Measurements from ENCODE around the gene TET2. TPM values are rescaled to one million over a fixed set of nuclear protein-coding genes. Genes with fewer than 3 reads are reported as not detected.

Gene TET2
- total RNA-seq, 2 experiments from 2014 or later: 0.19 TPM; not detected in 1

DNA sequence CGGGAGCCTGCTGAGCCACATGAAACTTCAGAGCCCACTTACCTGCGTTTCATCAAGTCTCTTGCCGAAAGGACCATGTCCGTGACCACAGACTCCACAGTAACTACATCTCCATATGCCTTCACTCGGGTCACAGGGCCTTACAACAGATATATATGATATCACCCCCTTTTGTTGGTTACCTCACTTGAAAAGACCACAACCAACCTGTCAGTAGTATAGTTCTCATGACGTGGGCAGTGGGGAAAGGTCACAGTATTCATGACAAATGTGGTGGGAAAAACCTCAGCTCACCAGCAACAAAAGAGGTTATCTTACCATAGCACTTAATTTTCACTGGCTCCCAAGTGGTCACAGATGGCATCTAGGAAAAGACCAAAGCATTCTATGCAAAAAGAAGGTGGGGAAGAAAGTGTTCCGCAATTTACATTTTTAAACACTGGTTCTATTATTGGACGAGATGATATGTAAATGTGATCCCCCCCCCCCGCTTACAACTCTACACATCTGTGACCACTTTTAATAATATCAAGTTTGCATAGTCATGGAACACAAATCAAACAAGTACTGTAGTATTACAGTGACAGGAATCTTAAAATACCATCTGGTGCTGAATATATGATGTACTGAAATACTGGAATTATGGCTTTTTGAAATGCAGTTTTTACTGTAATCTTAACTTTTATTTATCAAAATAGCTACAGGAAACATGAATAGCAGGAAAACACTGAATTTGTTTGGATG, 129.9 kb downstream of the TET2 start:
- ChIA-PET CTCF (ENCODE audit: unreplicated experiment) (no interaction called here), POLR2A (interaction anchor here (1.0 kb wide), 1 partner anchor 23 kb away, joined by 3 read pairs; no protein-coding TSS in a partner anchor)
- Histone ChIP-seq H3K4me2 (ENCODE audit: low read length) (no peak overlapping the region), H3K4me3 (ENCODE audit: low read depth, low read length, poor library complexity, severe bottlenecking) (no peak overlapping the region), H4K20me1 (ENCODE audit: insufficient read depth, low read length) (no peaks in the 10 kb centered on the region), H2AFZ (ENCODE audit: low read length) (no peak overlapping the region), H3K27ac (ENCODE audit: low read depth, low read length, poor library complexity, severe bottlenecking) (no peak overlapping the region), H3K9me2 (ENCODE audit: insufficient read depth, low read length) (no peaks in the 10 kb centered on the region), H3K4me1 (ENCODE audit: insufficient read depth, low read length, poor library complexity, severe bottlenecking) (no peaks in the 10 kb centered on the region), H3K79me2 (ENCODE audit: insufficient read depth, low read depth, low read length) (no peaks in the 10 kb centered on the region), H3K9me3 (ENCODE audit: low read length) (no peaks in the 10 kb centered on the region), H3K36me3 (ENCODE audit: insufficient read depth, low read length) (no peaks in the 10 kb centered on the region)
- intact Hi-C loops (cut with micrococcal nuclease; ENCODE audit: unreplicated experiment): no loop called here
- BruUV-seq (replicated peaks): no TSS peak
- no peak for TF ChIP-seq EZH2phosphoT487 (IDR thresholded peaks at IDR 0.05; ENCODE audit: borderline replicate concordance, low read depth, low read length)
- TF ChIP-seq, protein P1, sequence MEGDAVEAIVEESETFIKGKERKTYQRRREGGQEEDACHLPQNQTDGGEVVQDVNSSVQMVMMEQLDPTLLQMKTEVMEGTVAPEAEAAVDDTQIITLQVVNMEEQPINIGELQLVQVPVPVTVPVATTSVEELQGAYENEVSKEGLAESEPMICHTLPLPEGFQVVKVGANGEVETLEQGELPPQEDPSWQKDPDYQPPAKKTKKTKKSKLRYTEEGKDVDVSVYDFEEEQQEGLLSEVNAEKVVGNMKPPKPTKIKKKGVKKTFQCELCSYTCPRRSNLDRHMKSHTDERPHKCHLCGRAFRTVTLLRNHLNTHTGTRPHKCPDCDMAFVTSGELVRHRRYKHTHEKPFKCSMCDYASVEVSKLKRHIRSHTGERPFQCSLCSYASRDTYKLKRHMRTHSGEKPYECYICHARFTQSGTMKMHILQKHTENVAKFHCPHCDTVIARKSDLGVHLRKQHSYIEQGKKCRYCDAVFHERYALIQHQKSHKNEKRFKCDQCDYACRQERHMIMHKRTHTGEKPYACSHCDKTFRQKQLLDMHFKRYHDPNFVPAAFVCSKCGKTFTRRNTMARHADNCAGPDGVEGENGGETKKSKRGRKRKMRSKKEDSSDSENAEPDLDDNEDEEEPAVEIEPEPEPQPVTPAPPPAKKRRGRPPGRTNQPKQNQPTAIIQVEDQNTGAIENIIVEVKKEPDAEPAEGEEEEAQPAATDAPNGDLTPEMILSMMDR (conservative IDR thresholded peaks at IDR 0.05; ENCODE audit: low read length): no peak
- DNase-seq (ENCODE audit: low spot score): no peak

DNA sequence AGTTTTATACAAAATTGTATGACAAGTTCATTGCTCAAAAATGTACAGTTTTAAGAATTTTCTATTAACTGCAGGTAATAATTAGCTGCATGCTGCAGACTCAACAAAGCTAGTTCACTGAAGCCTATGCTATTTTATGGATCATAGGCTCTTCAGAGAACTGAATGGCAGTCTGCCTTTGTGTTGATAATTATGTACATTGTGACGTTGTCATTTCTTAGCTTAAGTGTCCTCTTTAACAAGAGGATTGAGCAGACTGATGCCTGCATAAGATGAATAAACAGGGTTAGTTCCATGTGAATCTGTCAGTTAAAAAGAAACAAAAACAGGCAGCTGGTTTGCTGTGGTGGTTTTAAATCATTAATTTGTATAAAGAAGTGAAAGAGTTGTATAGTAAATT, 131.0 kb downstream of the TET2 start:
- Histone ChIP-seq H3K36me3 (ENCODE audit: insufficient read depth, low read length) (no peaks in the 10 kb centered on the region), H2AFZ (ENCODE audit: low read length) (no peak overlapping the region), H3K4me1 (ENCODE audit: insufficient read depth, low read length, poor library complexity, severe bottlenecking) (no peaks in the 10 kb centered on the region), H3K79me2 (ENCODE audit: insufficient read depth, low read depth, low read length) (no peaks in the 10 kb centered on the region), H3K4me2 (ENCODE audit: low read length) (no peak overlapping the region), H4K20me1 (ENCODE audit: insufficient read depth, low read length) (no peaks in the 10 kb centered on the region), H3K9me2 (ENCODE audit: insufficient read depth, low read length) (no peaks in the 10 kb centered on the region), H3K4me3 (ENCODE audit: low read depth, low read length, poor library complexity, severe bottlenecking) (no peak overlapping the region), H3K27ac (ENCODE audit: low read depth, low read length, poor library complexity, severe bottlenecking) (no peak overlapping the region), H3K9me3 (ENCODE audit: low read length) (no peaks in the 10 kb centered on the region)
- TF ChIP-seq, protein P1 (conservative IDR thresholded peaks at IDR 0.05; ENCODE audit: low read length): no peak
- no peak for TF ChIP-seq EZH2phosphoT487 (IDR thresholded peaks at IDR 0.05; ENCODE audit: borderline replicate concordance, low read depth, low read length)
- POLR2A ChIA-PET: interaction anchor here (1.0 kb wide), 1 partner anchor 13 kb away, joined by 3 read pairs; no protein-coding TSS in a partner anchor
- intact Hi-C loops (cut with micrococcal nuclease; ENCODE audit: unreplicated experiment): no loop called here
- CTCF ChIA-PET (ENCODE audit: unreplicated experiment): no interaction called here
- no TSS peak for BruUV-seq (replicated peaks)
- no peak for DNase-seq (ENCODE audit: low spot score)

DNA sequence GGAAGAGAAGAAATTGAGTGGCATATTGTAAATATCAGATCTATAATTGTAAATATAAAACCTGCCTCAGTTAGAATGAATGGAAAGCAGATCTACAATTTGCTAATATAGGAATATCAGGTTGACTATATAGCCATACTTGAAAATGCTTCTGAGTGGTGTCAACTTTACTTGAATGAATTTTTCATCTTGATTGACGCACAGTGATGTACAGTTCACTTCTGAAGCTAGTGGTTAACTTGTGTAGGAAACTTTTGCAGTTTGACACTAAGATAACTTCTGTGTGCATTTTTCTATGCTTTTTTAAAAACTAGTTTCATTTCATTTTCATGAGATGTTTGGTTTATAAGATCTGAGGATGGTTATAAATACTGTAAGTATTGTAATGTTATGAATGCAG, 132.6 kb downstream of the TET2 start:
- H3K27ac ChIP-seq (ENCODE audit: low read depth, low read length, poor library complexity, severe bottlenecking): no peak overlapping the region
- no peaks in the 10 kb centered on the region for H4K20me1 ChIP-seq (ENCODE audit: insufficient read depth, low read length)
- no peaks in the 10 kb centered on the region for H3K9me3 ChIP-seq (ENCODE audit: low read length)
- no peak overlapping the region for H2AFZ ChIP-seq (ENCODE audit: low read length)
- TF ChIP-seq, protein P1 (conservative IDR thresholded peaks at IDR 0.05; ENCODE audit: low read length): no peak
- no peak for TF ChIP-seq EZH2phosphoT487 (IDR thresholded peaks at IDR 0.05; ENCODE audit: borderline replicate concordance, low read depth, low read length)
- no peak overlapping the region for H3K4me3 ChIP-seq (ENCODE audit: low read depth, low read length, poor library complexity, severe bottlenecking)
- H3K4me1 ChIP-seq (ENCODE audit: insufficient read depth, low read length, poor library complexity, severe bottlenecking): no peaks in the 10 kb centered on the region
- ChIA-PET POLR2A (no interaction called here), CTCF (ENCODE audit: unreplicated experiment) (no interaction called here)
- no peak for DNase-seq (ENCODE audit: low spot score)
- intact Hi-C loops (cut with micrococcal nuclease; ENCODE audit: unreplicated experiment): no loop called here
- no peaks in the 10 kb centered on the region for H3K79me2 ChIP-seq (ENCODE audit: insufficient read depth, low read depth, low read length)
- BruUV-seq (replicated peaks): no TSS peak
- H3K9me2 ChIP-seq (ENCODE audit: insufficient read depth, low read length): no peaks in the 10 kb centered on the region
- H3K36me3 ChIP-seq (ENCODE audit: insufficient read depth, low read length): no peaks in the 10 kb centered on the region
- no peak overlapping the region for H3K4me2 ChIP-seq (ENCODE audit: low read length)
